NCI-H2196 (cell line): ENCODE data around the gene GNAZ.
A peak's percentile ranks its signal among the peaks of the same experiment; 100 is the strongest.

ENCODE experiments used
- DNase-seq: peaks from one replicate; lab custom pipeline; 2025; ENCODE audit not compliant: unreplicated experiment; lab: John Stamatoyannopoulos, UW

Gene GNAZ

GRCh38 chr22:23105304-23105703, 35.0 kb downstream of the GNAZ start:
- no peak for DNase-seq

- DNase-seq = no peak
These were observed 35.6 kb downstream of the GNAZ start for GRCh38 chr22:23105919-23106318.

DNA sequence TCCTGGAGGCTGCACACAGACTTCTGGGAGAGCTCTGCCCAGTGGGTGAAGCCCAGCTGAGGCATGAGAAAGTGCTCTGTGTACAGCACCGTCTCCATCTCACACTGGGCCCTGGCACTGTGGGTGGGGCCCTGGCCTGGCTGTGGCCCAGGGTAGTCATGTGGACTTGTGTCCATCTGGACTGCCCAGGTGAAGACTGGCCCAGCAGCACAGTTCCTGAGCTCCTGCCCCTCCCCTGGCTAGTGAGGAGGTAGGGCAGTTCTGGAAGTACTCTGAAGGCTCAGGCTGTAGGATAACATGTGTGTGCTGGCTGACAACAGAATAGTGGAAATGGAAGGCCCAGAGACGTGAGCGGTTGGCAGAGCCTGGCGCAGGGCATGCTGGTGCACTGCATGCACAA, 36.0 kb downstream of the GNAZ start:
- DNase-seq = peak; percentile 21

DNA sequence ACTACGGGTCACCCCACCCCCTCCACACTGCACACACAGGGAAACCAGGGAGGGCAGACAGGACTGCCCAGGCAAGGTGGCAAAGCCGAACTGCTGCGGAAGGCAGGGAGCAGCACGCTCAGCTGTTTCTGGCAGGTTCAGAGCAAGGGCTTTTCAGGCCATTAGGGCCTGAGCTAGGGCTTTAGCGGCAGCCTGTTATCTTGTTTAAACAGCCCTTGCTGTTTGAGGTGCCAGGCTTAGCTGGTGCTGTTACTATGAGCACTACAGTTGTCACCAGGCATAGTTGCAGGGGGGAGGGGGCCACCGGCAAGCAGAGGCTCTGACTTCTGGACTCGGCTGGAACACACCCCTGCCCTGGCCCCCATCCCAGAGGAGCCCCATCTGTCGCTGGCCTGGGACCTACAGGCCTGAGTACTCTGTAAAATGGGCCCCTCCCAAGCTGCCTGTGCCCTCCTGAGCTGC, 36.6 kb downstream of the GNAZ start:
- no peak for DNase-seq

- DNase-seq = peak; percentile 5
These were observed 37.3 kb downstream of the GNAZ start for GRCh38 chr22:23107487-23108248.

GRCh38 chr22:23108249-23109078, 38.1 kb downstream of the GNAZ start:
- DNase-seq = no peak

GRCh38 chr22:23109079-23109347, 38.7 kb downstream of the GNAZ start:
- no peak for DNase-seq

DNA sequence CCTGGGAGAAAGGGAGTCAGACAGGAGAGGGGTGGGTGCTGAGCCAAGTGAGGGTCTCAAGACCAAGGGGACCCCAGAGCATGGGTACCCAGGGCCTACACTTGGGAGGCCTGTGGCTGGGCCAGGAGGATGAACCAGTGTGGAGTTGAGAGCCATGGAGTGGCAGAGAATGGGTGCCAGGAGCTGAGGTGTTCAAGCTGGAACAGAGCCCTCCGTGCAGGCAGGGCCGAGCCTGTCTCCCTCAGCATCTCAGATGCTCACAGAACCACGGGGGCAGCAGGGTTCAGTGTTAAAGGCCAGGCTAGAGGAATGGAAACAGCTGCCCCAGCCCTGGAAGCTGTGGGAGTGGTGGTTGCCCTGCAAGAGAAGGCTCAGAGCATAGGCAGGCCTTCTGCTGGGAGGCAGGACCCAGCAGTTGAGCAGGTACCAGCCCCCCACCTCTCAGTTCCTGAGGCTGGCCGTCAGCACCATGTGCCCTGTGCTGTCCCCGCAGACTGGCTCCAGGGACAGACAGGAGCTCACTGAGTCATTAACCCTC, 39.2 kb downstream of the GNAZ start:
- no peak for DNase-seq

DNA sequence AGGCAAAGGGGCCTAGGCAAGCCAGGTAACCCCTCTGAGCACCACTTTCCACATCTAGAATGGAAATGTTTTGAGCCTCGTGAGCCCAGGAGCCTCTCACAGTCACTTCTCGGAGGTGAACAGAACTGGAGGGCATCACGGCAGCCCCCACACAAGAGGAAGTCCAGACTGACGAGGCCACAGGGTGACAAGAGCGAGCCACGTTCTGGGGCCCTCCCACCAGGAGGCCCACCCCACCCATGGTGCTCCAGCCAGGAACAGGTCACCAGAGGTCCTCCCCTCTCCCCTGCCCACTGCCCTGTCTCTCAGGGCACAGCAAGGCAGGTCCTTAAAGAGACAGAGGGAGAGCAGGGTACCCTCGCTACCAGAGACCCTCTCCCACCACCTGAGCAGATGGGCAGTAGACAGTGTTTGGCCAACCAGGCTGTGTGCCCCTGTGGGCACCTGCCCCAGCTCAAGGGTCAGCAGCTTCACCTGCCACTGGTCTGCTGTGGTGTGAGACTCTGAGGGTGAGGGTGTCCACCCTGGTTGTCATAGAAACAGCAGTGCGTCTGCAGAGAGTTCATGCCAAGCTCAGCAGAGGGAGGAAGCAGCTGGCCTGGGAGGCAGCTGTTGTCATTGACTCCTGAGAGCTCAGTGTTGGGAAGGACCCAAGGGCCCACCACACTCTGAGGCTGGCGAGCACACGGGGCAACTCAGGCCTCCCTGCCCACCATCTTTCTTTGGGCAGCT, 40.0 kb downstream of the GNAZ start:
- peak; percentile 72 for DNase-seq

DNA sequence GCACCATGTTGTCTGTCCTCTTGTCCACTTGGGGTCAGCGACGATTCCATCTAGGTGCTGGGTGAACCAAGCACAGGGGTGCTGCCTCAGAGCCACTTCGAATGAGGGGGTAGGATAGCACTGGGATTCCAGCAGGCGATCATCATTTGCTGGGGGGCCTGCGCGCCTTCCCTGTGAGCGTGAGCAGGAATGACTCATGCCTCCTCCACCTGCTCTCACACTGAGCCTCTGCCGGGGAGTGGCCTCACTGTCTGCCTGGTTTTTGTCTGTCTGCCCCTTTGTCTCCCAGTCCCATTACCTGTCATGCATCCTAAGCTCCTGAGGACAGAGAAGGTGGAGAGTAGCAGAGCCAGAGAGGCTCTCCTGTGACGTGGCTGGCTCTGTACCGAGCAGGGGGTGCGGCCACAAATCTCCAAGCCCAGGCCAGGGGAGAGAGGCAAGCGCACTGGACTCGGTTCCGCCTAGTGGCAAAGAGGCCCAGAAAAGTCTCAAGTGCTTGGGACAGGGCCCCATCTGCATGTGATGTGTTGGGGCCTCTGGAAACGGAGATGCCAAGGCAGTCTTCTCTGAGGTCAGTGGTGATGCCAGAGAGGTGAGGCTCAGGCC, 40.7 kb downstream of the GNAZ start:
- peak; percentile 49 for DNase-seq

DNA sequence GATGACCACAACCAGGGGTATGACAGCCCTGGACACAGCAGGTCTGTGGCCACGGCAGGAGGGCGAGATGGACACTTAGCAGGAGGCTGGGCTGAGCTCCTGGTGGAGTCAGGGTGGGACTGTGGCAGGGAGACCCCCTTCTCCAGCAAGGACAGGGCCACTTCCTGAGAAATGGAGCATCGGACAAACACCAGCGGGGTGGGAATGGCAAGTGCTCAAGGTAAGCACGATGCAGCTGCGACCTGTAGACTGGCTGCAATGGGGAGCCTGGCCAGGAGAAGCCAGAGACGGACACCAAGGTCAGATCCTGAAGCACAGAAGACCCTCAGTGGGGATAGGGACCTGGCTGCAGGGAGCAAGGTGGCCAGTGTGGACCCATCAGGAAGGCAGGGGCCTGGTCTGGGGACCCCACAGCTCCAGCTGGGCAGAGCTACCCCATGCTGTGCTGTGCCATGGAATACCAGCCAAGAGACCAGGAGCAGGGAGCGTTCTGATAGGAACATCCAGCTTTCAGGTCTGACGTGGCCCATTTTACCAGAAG, 42.2 kb downstream of the GNAZ start:
- no peak for DNase-seq

DNA sequence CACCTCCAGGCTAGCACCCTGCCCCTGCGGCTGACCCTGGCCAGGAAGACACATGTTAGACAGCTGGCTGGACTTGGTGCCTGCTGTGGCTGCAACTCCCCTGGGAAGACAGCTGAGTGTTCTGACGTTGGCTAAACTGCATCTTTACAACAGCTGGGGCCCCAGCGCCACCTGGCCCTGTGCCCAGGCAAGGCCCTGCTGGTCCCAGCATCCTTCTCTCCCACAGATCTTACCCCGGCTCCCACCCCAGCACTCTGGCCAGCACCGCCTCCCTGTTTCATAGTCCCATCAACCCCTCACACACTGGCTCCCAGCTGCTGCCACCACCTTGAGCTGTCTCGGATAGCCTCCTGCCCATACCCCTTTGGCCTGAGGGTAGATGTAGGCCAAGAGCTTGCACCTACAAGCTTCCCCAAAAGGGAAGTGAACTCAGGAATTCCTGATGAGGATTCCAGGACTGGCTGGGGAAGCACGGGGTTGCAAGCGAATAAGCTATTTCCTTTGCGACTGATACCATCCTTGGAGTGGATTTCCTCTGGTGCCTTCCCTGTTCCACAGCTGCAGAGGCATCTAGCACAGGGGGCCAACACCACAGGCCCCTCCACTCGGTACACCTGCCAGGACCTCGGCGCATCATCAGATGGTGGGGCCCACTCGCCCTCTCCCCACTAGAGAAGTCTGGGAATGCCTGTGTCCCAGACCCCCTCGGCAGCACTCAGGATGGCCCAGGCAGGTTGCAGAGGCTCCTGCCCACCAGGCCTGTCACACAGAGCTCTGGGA, 42.9 kb downstream of the GNAZ start:
- no peak for DNase-seq

DNA sequence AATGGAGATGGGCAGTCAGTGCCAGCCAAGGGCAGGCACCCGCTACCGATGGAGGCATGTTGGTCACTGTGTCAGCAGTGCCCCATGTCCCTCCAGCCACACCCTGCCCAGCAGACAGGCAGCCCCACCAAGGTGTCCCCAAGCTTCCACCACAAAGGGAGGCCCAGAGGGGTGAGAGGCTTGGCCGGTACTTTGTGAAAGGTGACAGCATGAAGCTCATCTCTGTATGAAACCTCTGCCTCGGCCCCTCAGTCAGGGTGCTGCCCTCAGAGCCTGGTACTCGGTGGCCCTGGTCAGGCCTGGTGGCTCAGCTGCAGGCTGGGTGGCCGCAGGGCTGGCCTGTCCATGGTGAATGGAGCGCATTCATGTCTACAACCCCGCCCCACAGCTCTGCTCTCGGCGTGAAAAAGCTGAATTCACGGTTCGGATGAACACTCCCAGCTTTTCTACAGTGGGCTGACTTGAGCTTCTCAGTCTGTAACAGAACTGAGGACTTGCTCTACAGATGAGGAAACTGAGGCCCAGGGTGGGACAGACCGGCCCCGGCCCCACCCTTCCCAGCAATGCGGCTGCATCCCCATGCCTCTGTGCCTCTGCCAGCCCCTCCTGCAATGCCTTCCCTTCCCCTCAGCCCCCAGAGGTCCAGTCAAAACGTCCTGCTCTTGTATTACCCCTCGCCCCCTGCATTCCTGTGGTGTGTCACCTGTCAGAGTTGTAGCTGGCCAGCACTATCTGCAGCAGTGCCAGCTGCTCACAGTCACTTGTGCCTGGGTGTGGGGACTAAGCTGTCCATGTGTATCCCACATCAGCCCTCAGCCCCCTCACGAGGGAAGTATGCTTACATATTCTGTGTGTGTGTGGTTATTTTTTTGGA, 43.8 kb downstream of the GNAZ start:
- DNase-seq = no peak

DNA sequence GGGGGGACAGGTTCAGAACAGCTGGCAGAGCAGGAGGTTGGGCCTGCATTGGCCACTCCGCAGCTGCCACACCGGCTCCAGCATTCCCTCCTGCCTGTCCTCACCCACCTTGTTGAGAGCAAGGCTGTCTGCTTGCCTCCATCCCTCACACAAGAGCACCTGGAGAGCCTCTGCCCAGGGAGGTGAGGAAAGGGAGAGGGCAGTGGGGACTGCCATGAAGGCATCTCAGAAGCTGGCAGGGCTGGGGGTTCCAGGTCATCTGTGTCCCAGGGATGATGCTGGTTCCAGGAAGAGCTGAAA, 44.4 kb downstream of the GNAZ start:
- no peak for DNase-seq

DNA sequence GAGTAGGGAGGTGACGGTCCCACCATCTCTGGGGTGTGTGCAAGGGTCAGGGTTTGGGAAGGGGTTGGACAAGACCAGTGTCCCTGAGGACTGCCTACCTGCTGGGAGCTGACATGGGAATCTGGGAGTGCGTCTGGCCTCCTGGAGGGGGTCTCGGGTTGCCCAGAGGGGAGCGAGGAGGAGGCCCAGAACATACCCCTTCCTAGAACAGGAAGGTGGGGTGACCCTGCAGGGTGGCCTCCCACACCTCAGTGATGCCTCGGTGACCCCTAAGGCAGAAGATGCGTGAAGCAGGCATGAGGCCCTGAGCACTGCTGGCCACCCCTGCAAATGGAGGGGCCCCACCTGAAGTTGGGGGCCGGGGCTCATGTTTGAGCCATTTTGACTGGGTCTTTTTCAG, 45.0 kb downstream of the GNAZ start:
- no peak for DNase-seq

GRCh38 chr22:23115825-23116494, 45.6 kb downstream of the GNAZ start:
- no peak for DNase-seq

GRCh38 chr22:23116506-23117263, 46.4 kb downstream of the GNAZ start:
- DNase-seq = no peak

DNA sequence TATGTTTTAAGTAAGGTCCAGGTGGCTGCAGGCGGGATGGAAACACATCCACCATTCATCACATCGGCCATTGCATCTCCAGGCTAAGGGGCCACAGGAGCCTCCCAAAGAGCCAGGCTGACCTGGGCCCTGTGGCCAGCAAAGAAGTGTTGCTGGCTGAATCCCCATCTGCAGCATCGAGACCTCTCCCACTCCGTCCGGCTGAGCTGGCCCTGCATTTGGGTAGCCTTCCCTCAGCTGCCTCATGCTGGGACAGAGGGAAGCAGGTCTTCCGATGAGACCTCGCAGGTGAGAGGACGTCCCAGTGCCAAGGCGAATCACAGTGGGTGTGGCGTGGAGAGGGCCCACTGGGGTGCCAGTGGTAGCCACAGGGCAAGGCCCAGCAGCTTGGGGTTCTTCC, 47.0 kb downstream of the GNAZ start:
- DNase-seq = no peak
